A673 (cell line): ENCODE measurements around the gene CYB5A. TPM values are rescaled to one million over a fixed set of nuclear protein-coding genes. Genes with fewer than 3 reads are reported as not detected.

Experiments used
- BruUV-seq: library from RNA; stranded (reverse); fragments of 400-500 nt; replicated peaks from 2 replicates; lab custom pipeline; 2021; lab: Mats Ljungman, UMichigan
- CTCF ChIA-PET: fragments of 300-600 bp; sonication (Branson Sonifier 250); formaldehyde crosslinking; loops from one replicate; lab custom pipeline; 2022; ENCODE audit warnings: antibody characterized with exemption; lab: Charles Lee
- POLR2A ChIA-PET: fragments of 300-600 bp; sonication (Branson Sonifier 250); formaldehyde crosslinking; loops from one replicate; lab custom pipeline; 2022; ENCODE audit warnings: antibody characterized with exemption; ENCODE audit not compliant: low non-redundant PET; lab: Charles Lee
- DNase-seq: peaks from one replicate; pipeline ENCODE4 v3.0.0-alpha.2; 2015; ENCODE audit warnings: low spot score
- H3K27ac ChIP-seq: fragments of 200-600 bp; sonication (generic); 2 replicates; pipeline ENCODE4 v1.5.1; 2016; ENCODE audit warnings: mixed run types, low read depth, mild to moderate bottlenecking, mixed read lengths, antibody characterized with exemption, low read length; ENCODE audit not compliant: poor library complexity, severe bottlenecking
- H3K27me3 ChIP-seq: fragments of 200-600 bp; sonication (generic); replicated peaks from 2 replicates; pipeline ENCODE4 v1.6.1; 2017; ENCODE audit warnings: mixed run types, low read depth, mild to moderate bottlenecking, mixed read lengths, antibody characterized with exemption, low read length; ENCODE audit not compliant: insufficient read depth, poor library complexity
- H3K36me3 ChIP-seq: fragments of 200-600 bp; sonication (generic); 2 replicates; pipeline ENCODE4 v1.6.1; 2016; ENCODE audit warnings: mixed run types, mild to moderate bottlenecking, mixed read lengths, antibody characterized with exemption, low read length; ENCODE audit not compliant: insufficient read depth, poor library complexity, severe bottlenecking
- H3K4me1 ChIP-seq: fragments of 200-600 bp; sonication (generic); 2 replicates; pipeline ENCODE4 v1.6.1; 2017; ENCODE audit warnings: mixed run types, mild to moderate bottlenecking, mixed read lengths, antibody characterized with exemption, low read length; ENCODE audit not compliant: insufficient read depth, poor library complexity, severe bottlenecking
- H3K4me3 ChIP-seq: fragments of 200-600 bp; sonication (generic); 2 replicates; pipeline ENCODE4 v1.5.1; 2016; ENCODE audit warnings: low read depth, mixed run types, mild to moderate bottlenecking, mixed read lengths, low read length; ENCODE audit not compliant: poor library complexity, severe bottlenecking
- H3K9me3 ChIP-seq: fragments of 200-600 bp; sonication (generic); 2 replicates; pipeline ENCODE4 v1.6.1; 2016; ENCODE audit warnings: mixed run types, low read depth, mild to moderate bottlenecking, mixed read lengths, antibody characterized with exemption, low read length; ENCODE audit not compliant: poor library complexity, severe bottlenecking
- CTCF ChIP-seq: fragments of 300-800, 200-600 bp; sonication (generic); conservative IDR thresholded peaks from 2 replicates; pipeline ENCODE4 v1.5.1; 2017; ENCODE audit warnings: low read depth, mild to moderate bottlenecking, antibody characterized with exemption, low read length, moderate library complexity, mixed read lengths
- EZH2 ChIP-seq: fragments of 200-600 bp; sonication (generic); IDR thresholded peaks from 2 replicates; pipeline ENCODE4 v1.6.1; 2017; ENCODE audit warnings: borderline replicate concordance, low read depth, mild to moderate bottlenecking, mixed read lengths, antibody characterized with exemption, low read length; ENCODE audit not compliant: poor library complexity, severe bottlenecking
- intact Hi-C: fragments of 100-400 bp; cut with micrococcal nuclease; formaldehyde crosslinking; loops from one replicate; pipeline ENCODE4 v1.10.0; 2022; ENCODE audit not compliant: unreplicated experiment
- total RNA-seq: library from RNA; stranded (reverse); gene quantifications from 2 replicates; pipeline ENCODE4 v1.2.3, GENCODE V29; 2021

CYB5A gene
- total RNA-seq, 1 experiment from 2014 or later: 38.7 TPM

- POLR2A ChIA-PET: no interaction called here
- CTCF ChIA-PET: no interaction called here
Observed at GRCh38 chr18:74271635-74272034, 20.1 kb downstream of the CYB5A start.

GRCh38 chr18:74268933-74269620 lies 22.7 kb downstream of the CYB5A start:
- TF ChIP-seq CTCF: no peak
- no peak for TF ChIP-seq EZH2
- ChIA-PET CTCF (no interaction called here), POLR2A (no interaction called here)
- intact Hi-C loops: no loop called here
- DNase-seq: no peak
- no peaks in the 10 kb centered on the region for H3K9me3 ChIP-seq
- no TSS peak for BruUV-seq
- no peaks in the 10 kb centered on the region for H3K27me3 ChIP-seq
- no peak overlapping the region for H3K27ac ChIP-seq
- no peak overlapping the region for H3K4me3 ChIP-seq
- H3K36me3 ChIP-seq: no peaks in the 10 kb centered on the region
- no peaks in the 10 kb centered on the region for H3K4me1 ChIP-seq

More at GRCh38 chr18:74271635-74272034, 20.1 kb downstream of the CYB5A start:
- H3K4me1 ChIP-seq: peaks cover 5% of the 10 kb centered on the region
- TF ChIP-seq CTCF (no peak), EZH2 (no peak)
- no peaks in the 10 kb centered on the region for H3K9me3 ChIP-seq
- H3K4me3 ChIP-seq: no peak overlapping the region
- no peaks in the 10 kb centered on the region for H3K36me3 ChIP-seq
- intact Hi-C loops: no loop called here
- H3K27me3 ChIP-seq: no peaks in the 10 kb centered on the region
- H3K27ac ChIP-seq: no peak overlapping the region
- no TSS peak for BruUV-seq
- no peak for DNase-seq

GRCh38 chr18:74268175-74268574 lies 23.6 kb downstream of the CYB5A start:
- CTCF ChIA-PET: no interaction called here
- no peak for DNase-seq
- intact Hi-C loops: no loop called here
- no peak for TF ChIP-seq CTCF
- no peak for TF ChIP-seq EZH2
- Histone ChIP-seq H3K27me3 (no peaks in the 10 kb centered on the region), H3K36me3 (no peaks in the 10 kb centered on the region), H3K9me3 (no peaks in the 10 kb centered on the region), H3K27ac (no peak overlapping the region), H3K4me1 (no peaks in the 10 kb centered on the region), H3K4me3 (no peak overlapping the region)
- BruUV-seq: no TSS peak
- POLR2A ChIA-PET: no interaction called here
